Left colon (tissue), 2 donors: ENCODE data around the gene NXF2. TPM values are rescaled to one million over a fixed set of nuclear protein-coding genes. Genes with fewer than 3 reads are reported as not detected.
"Not testable (repeated sequence)": the region's sequence is repeated elsewhere in the genome, so short reads cannot be mapped to it uniquely, and the experiment has no call there.

Experiments used
- ATAC-seq: fragments of 200-7000 bp; cut with Tn5 transposase; one replicate; pipeline ENCODE4 v1.9.1; 2020; ENCODE audit warnings: mild to moderate bottlenecking, moderate library complexity
- DNase-seq, 2 donors: peaks; one replicate each; pipeline ENCODE4 v3.0.0-alpha.2; 2020
- intact Hi-C, 2 donors: fragments of 100-400 bp; cut with DNase I in 1 of 2; cut with micrococcal nuclease in 1 of 2; formaldehyde crosslinking; loops; one replicate each; pipeline versions ENCODE4 v1.11.2 to v1.14.0; 2022; cut with DNase I, micrococcal nuclease
- long read RNA-seq: library from polyadenylated mRNA; unstranded; transcript quantifications from one replicate; pipeline ENCODE4 v2.0.0, GENCODE V29; 2021
- total RNA-seq, 2 donors: library from RNA; stranded (reverse); fragmentation: NEBNext Ultra II Directional; extraction: Animal tissue kit (Norgen Biotek cat#: 25700); gene quantifications; one replicate each; pipeline ENCODE4 v1.2.1, GENCODE V29; 2021
- donor health status: DM: no; HTN: no; CAD: no.
- donor health status: DM: yes; HTN: yes; CAD: no.

The NXF2 gene
- not detected for total RNA-seq
- long read RNA-seq = 0 reads

DNA sequence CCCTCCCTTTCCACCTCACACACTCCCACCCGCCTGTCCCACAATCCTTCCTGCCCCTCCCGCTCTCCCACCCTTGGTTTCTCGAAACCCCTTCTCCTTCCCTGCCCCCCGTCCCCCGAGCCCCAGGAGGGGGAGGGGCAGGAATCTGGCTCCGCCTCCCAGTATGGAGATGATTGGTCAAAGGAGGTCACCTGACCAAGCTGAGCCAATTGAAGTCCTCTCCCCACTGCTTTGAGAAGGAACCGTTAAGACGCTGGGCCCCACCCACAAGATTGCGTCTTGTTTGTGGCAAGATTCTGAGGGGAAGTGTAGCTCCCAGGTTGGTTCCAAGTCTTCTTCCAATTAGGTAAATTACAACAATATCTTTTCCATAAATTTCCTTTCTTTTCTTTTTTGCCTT is at the start of gene NXF2:
Gene NXF2 (plus strand): TSS at position 275 of the 400 bp plus-strand sequence. CDS start 59,912 bp downstream, outside the sequence.
- DNase-seq, ATAC-seq, intact Hi-C loops: not testable (repeated sequence)

DNA sequence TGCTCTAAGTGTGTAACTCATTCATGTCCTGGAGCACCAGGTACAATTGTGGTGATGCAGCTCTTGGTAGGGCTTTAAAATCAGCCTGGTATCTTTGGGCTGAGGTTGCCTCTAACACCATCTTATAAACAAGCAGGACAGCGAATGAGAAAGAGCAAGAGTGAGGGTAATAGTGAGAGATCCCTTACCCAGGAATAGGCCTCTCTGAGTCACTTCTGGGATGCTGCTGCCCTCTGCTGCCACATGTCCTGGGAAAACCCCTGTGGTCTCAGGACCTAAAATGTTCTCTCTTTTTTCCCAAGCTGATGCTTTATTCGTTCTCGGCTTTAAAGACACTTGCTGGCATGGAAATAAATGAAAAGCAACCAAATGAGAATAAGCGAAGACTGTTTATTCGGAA is 39.0 kb upstream of the NXF2 start:
- DNase-seq, ATAC-seq, intact Hi-C loops: not testable (repeated sequence)

DNA sequence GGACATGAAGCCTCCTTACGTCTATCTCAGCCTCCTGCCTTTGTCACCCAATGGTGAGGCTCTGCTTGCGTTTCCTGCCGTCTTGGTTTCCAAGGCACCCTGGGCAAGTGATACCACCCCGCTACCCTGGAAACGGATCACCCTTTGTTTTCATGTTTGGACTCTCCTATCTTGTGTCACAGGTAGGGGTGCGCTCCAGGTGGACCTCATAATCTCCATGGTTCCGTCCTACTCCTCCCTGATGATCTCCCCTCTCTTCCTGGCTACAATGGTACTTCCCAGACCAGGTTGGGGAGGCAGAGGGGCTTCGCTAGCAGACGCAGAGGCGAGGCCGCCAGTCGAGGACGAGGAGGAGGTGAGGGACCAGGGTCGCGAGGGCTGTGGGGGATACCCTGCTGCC is 32.0 kb upstream of the NXF2 start, which contains the start of gene TCP11X1:
Gene TCP11X1 (plus strand): TSS at position 316 of the 400 bp plus-strand sequence.
- intact Hi-C loops, DNase-seq, ATAC-seq: not testable (repeated sequence)

DNA sequence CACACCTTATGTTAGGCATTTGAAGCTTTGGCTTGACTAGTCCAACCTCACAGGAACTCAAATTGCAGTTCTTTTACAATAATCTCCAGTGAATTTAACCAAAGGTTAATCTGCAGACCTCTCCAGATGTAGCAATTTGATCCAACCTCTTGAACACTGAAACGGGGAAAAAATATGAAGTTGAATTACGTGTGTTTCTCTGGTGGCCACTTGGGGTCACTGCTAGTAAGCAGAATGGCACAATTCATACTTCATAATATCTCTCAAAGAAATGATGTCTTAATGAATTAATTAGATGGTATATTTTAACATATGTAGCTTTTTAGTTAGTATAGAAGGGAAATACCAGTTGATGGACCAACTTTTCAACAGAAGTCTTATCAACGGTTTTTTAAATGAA is 30.5 kb upstream of the NXF2 start:
- intact Hi-C loops, DNase-seq, ATAC-seq: not testable (repeated sequence)

DNA sequence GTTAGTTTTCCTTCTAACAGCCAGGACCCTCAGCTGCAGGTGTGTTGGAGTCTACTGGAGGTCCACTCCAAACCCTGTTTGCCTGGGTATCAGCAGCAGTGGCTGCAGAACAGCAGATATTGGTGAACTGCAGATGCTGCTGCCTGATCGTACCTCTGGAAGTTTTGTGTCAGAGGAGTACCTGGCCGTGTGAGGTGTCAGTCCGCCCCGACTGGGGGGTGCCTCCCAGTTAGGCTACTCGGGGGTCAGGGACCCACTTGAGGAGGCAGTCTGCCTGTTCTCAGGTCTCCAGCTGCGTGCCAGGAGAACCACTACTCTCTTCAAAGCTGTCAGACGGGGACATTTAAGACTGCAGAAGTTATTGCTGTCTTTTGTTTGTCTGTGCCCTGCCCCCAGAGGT is 11.3 kb upstream of the NXF2 start:
- ATAC-seq, DNase-seq, intact Hi-C loops: not testable (repeated sequence)

DNA sequence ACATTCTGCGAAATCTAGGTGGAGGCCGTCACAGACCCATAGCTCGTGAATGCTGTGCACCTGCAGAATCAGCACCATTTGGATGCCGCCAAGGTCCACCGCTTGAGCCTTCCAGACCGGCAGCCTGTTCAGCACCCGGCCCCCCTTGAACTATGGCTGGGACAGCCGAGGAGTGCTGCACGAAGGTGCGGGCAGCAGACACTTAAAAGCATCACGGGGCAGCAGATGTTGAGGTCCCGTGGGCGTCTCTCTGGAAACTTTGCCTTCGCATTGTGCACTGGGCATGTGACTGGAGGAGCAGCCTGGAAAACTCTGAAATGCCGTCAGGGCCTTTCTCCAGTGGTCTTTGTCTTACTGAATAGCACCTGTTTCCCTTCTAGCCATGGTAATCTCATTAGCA is 6.7 kb upstream of the NXF2 start:
- ATAC-seq, DNase-seq, intact Hi-C loops: not testable (repeated sequence)

DNA sequence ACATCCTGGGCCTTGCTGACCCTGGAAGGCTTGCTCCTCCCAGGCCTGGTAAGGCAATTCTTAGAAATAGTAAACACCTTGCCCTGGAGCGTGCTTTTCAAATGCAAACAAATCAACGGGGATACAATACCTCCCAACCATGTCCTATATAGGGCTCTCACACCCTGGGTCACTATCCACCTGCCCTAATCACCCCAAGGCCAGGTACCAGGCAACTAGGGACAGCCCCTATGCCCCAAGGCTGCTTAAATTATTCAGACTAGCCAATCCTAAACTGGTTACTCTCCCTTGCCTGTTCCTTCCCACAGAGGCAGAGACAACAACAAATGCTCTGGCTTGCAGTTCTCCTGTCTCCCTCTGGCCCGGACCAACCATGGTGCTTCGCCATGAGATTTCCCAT is 25.3 kb downstream of the NXF2 start:
- ATAC-seq, DNase-seq: not testable (repeated sequence)

GRCh38 chrX:102338162-102338561 is 91.2 kb downstream of the NXF2 start:
- DNase-seq = no peak
- intact Hi-C loops = no loop called here
- ATAC-seq = no peak

More for the DNA sequence above, 25.3 kb downstream of the NXF2 start:
- intact Hi-C loops = not testable (repeated sequence)

DNA sequence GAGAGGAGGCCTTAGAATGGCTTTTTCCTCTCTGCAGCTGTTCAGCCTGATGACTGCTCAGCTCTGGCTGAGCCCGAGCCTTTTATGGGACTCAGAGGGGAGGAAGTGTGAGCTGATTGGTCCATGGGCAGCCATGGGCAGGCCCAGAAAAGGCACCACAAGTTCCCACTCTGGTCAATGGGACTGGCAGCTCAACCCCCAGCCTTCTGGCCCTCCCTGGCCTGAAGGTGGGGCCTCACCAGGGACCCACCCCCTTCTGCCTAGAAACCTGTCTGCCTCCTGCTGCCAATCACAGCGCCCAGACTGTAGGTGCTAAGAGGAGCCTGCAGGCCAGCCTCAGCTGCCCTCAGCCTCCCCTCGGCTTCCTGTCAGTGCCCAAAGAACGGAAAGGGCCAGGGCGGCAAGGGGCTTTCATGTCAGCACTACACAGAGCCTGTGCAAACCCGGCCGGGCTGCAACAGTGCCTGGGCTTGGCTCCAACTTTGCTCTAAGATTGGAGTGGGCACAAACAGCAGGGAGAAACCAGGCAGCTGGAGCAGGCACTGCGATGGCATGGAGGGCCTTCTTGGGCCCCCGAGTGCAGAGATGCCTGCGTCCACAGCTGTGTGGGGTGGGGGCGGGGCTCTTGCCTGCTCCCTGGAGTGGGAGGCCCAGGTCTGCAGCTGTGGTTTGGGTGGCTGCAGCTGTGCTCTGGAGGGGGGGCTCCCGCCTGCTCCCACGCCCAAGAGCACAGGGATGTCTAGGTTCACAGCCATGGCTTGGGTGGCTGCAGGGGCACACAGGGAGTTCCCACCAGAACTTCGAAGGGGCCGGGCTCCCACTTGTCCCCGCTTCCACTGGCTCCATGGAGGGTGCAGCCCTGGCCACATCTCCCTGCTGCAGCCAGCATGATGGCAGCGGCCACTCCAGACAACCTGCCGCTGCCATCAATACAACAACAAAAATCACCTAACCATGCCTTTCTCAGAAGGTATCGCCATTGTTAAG is 92.6 kb downstream of the NXF2 start:
- DNase-seq = no peak
- intact Hi-C loops = no loop called here
- ATAC-seq = no peak

GRCh38 chrX:102341867-102342266 is 94.9 kb downstream of the NXF2 start:
- ATAC-seq (no peak), DNase-seq (no peak)
- intact Hi-C loops = no loop called here

- peak; percentile 27 to 83 for DNase-seq
- intact Hi-C loops = no loop called here
- peak; percentile 35 for ATAC-seq
Measured at GRCh38 chrX:102345916-102346315, 98.9 kb downstream of the NXF2 start.

Other genes starting within 250 kb of the NXF2 start
- 1 to 10 TPM in 1 of 2 donors, not detected in 1; 1.5 TPM for gene TCEAL2, start 121.5 kb upstream of the NXF2 start, total RNA-seq
- gene TCEAL6, start 104.7 kb upstream of the NXF2 start, total RNA-seq = not detected
- 1 to 10 TPM; 1.3 to 2.1 TPM for gene BEX5, start 91.2 kb upstream of the NXF2 start, total RNA-seq
- not detected for gene TCP11X1, start 31.9 kb upstream of the NXF2 start, total RNA-seq
- gene NXF2B, start 192.8 kb downstream of the NXF2 start, total RNA-seq = not detected
- not detected for gene TCP11X2, start 224.6 kb downstream of the NXF2 start, total RNA-seq